Activated T-helper 1 cell treated with anti-CD3 and anti-CD28 coated beads, Interleukin-12 subunit alpha, Interleukin-12 subunit beta, Interleukin-2, Interleukin-4 antibody, amounts not matched to agents 30 ng/mL and 10 ng/mL and 1 ng/mL, durations not matched to agents 14 hours and 24 hours and 36 hours (primary cell): ENCODE measurements around the gene NOVA2. TPM values are rescaled to one million over a fixed set of nuclear protein-coding genes. Genes with fewer than 3 reads are reported as not detected.
A peak's percentile ranks its signal among the peaks of the same experiment; 100 is the strongest.

ENCODE experiments used
- DNase-seq: peaks from one replicate; pipeline ENCODE4 v3.0.0; 2021; ENCODE audit warnings: low spot score
- H3K27ac Mint-ChIP-seq: one replicate; pipeline ENCODE4 v1.8.0; 2021; ENCODE audit warnings: mild to moderate bottlenecking, mixed read lengths
- H3K27me3 Mint-ChIP-seq: one replicate; pipeline ENCODE4 v1.8.0; 2022; ENCODE audit warnings: mild to moderate bottlenecking, moderate library complexity, mixed read lengths; ENCODE audit not compliant: insufficient read depth
- H3K36me3 Mint-ChIP-seq: one replicate; pipeline ENCODE4 v1.8.0; 2021; ENCODE audit warnings: low read depth, mixed read lengths
- H3K4me1 Mint-ChIP-seq: one replicate; pipeline ENCODE4 v1.8.0; 2021; ENCODE audit warnings: low read depth, mixed read lengths
- H3K4me3 Mint-ChIP-seq: one replicate; pipeline ENCODE4 v1.8.0; 2021; ENCODE audit warnings: mild to moderate bottlenecking, moderate library complexity, mixed read lengths
- H3K9me3 Mint-ChIP-seq: one replicate; pipeline ENCODE4 v1.8.0; 2021; ENCODE audit warnings: mixed read lengths
- intact Hi-C: fragments of 100-400 bp; cut with micrococcal nuclease; formaldehyde crosslinking; loops from one replicate; pipeline ENCODE4 v1.15.1; 2024
- total RNA-seq: library from RNA; stranded (reverse); gene quantifications from 2 replicates; pipeline ENCODE4 v1.2.3, GENCODE V29; 2022

NOVA2 gene
- total RNA-seq, 1 donor from 2014 or later = not detected

DNA sequence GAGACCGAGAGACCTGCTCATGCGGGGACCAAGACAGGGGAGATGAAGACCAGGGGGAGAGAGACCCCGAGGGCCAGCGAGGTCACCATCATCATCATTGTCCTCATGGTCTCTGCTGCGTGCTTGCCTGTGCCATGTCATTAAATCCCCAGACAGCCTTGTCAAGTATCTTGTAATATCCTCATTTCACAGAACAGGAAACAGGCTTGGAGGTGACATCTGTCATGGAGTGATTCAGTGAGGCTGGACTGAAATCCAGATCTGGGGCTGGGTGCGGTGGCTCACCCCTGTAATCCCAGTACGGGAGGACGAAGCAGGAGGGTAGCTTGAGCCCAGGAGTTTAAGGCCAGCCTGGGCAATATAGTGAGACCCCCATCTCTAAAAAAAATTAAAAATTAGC lies 53.2 kb downstream of the NOVA2 start:
- no peaks in the 10 kb centered on the region for H3K36me3 Mint-ChIP-seq
- intact Hi-C loops = no loop called here
- H3K4me1 Mint-ChIP-seq = peaks cover 38% of the 10 kb centered on the region
- DNase-seq = no peak
- H3K9me3 Mint-ChIP-seq = no peaks in the 10 kb centered on the region
- peak overlapping the region; percentile 5 for H3K4me3 Mint-ChIP-seq
- peaks cover 9% of the 10 kb centered on the region for H3K27me3 Mint-ChIP-seq
- no peak overlapping the region for H3K27ac Mint-ChIP-seq

DNA sequence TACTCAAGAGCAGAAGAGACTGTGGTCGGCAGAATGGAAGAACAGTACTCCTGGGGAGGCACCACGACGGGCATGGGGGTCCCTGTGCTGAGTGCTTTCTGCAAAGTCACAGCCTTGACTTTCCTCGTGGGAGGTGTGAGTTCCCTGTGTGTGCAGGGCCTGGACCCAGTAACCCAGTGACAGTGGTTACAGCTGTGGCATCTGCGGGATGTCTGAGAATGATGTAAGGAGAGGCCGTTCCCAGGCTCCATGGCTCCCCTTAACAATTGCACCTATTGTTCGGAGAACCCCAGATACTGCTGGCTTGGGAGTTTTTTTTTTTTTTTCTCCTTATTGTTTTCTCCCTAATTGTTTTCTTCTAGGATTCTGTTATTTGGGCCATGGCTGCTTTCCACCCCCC lies 54.0 kb downstream of the NOVA2 start:
- Mint-ChIP-seq H3K27ac (no peak overlapping the region), H3K9me3 (no peaks in the 10 kb centered on the region), H3K4me3 (no peak overlapping the region), H3K27me3 (peaks cover 6% of the 10 kb centered on the region), H3K4me1 (peaks cover 38% of the 10 kb centered on the region), H3K36me3 (no peaks in the 10 kb centered on the region)
- intact Hi-C loops = no loop called here
- DNase-seq = no peak

DNA sequence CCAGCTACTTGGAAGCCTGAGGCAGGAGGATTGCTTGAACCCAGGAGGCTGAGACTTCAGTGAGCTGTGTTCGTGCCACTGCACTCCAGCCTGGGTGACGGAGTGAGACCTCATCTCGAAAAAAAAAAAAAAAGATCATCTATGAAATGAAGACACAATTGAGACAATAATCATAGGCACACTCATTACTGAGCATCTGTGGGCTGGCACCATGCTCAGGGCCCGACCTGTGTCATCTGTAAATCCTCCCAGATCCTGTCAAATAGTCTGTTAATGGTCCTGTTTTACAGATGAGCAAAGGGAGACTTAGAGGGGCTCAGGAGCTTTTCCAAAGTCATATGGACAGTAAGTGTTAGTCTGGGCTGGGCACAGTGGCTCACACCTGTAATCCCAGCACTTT lies 54.9 kb downstream of the NOVA2 start:
- no peaks in the 10 kb centered on the region for H3K9me3 Mint-ChIP-seq
- peak overlapping the region; percentile 15 for H3K4me3 Mint-ChIP-seq
- H3K4me1 Mint-ChIP-seq = peaks cover 38% of the 10 kb centered on the region
- H3K27me3 Mint-ChIP-seq = peaks cover 6% of the 10 kb centered on the region
- no peak for DNase-seq
- H3K27ac Mint-ChIP-seq = no peak overlapping the region
- intact Hi-C loops = no loop called here
- no peaks in the 10 kb centered on the region for H3K36me3 Mint-ChIP-seq

DNA sequence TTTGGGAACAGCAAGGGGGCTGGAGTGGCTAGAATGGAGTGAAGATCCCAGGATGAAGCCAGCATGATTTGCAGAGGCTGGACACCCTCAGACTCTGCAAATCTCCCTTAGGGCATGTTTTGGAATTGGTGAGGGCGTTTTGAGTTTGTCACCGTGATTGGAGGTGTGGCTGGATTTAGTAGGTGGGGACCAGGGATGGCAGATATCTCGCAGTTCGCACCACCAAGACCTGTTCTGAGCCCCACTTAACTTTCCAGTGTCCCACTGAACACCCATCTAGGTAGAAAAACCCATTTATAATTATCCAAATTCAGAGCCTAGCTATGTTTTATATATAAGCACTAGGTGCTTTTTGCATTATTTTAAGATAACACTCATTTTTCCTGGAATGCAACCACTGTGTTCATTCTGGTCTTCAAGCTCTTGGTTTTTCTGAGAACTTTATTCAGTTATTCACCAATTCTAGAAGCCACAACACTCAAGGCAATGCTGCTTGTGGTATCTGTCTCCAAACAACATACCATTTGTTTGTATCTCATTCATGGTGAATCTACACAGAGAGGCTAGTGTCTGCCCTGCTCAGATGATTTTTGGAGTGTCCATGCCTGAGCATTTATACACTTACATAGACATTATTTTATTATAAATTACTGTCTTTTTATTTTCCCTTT lies 56.1 kb downstream of the NOVA2 start:
- H3K27me3 Mint-ChIP-seq = peaks cover 9% of the 10 kb centered on the region
- intact Hi-C loops = no loop called here
- H3K4me1 Mint-ChIP-seq = peaks cover 38% of the 10 kb centered on the region
- peak overlapping the region; percentile 36 for H3K27ac Mint-ChIP-seq
- DNase-seq = peak; percentile 13
- no peak overlapping the region for H3K4me3 Mint-ChIP-seq
- H3K36me3 Mint-ChIP-seq = no peaks in the 10 kb centered on the region
- H3K9me3 Mint-ChIP-seq = no peaks in the 10 kb centered on the region

DNA sequence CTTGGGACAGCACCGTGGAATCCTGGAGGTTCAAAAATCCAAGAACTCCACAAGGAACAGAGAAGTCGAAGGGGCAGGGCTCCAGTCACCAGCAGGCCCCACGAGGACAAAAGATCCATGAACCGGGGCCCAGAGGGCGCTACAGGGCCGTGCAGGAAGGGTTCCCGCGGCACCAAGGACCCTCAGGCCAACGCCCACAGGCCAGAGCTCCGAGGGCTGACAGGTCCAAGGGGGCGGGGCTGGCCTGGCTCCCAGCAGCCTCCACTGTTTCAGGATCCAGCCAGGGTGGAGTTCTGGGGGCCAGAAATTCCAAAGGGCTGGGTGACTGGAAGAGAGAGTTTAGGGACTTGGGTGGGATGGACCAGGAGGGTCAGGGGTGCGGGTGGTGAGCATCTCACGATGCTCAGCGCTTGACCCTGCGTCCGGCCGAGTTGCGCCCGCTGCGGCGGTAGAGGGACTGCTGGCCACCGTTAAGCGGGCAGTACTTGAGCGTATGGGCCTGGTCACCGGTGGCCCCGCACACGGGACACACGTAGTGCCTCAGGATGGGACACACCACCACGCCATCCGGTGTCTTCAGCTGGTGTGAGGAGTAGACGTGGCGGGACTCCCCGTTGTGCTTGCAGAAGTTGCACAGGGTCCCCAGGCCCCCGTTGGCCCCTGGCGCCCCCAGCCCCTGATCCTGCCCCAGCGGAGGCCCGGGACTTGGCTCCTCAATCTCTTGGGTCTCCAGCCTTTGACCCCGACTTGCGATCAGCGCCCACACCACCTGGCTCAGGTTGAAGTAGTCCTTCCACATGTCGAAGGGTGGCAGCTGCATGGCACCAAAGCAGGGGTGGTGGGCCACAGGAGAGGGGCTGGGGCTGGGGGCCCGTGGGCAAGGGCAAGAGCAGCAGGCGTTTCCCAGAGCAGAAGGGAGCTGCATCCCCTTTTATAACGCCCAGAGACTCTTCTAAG lies 59.5 kb downstream of the NOVA2 start, which contains the start of gene NANOS2:
Gene NANOS2 (minus strand): TSS at position 905 of the 957 bp plus-strand sequence. CDS start 85 bp downstream, at position 820.
- intact Hi-C loops = no loop called here
- Mint-ChIP-seq H3K27me3 (peaks cover 14% of the 10 kb centered on the region), H3K36me3 (no peaks in the 10 kb centered on the region), H3K9me3 (no peaks in the 10 kb centered on the region), H3K4me3 (no peak within 1 kb of the TSS), H3K27ac (no peak within 1 kb of the TSS), H3K4me1 (peaks cover 22% of the 10 kb centered on the region)
- no peak for DNase-seq

DNA sequence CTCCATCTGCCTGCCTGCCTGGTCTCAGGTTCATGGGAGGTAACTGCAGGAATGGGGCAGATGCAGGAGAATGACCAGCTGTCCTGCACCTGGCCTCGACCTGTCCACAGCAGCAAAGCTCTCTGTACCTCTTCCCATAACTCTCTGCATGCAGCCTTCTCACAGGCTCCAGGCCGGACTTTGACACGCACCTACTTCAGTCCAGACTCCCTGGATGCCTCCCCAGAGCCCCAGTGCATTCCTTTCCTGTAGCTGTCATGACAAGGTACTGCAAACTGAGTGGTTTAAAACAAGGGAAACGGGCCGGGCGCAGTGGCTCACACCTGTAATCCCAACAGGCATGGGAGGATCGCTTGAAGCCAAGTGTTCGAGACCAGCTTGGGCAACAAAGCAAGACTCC lies 62.4 kb downstream of the NOVA2 start:
- peaks cover 12% of the 10 kb centered on the region for H3K27me3 Mint-ChIP-seq
- H3K27ac Mint-ChIP-seq = no peak overlapping the region
- H3K4me1 Mint-ChIP-seq = peaks cover 6% of the 10 kb centered on the region
- no peak for DNase-seq
- no peaks in the 10 kb centered on the region for H3K9me3 Mint-ChIP-seq
- no peaks in the 10 kb centered on the region for H3K36me3 Mint-ChIP-seq
- intact Hi-C loops = no loop called here
- no peak overlapping the region for H3K4me3 Mint-ChIP-seq

DNA sequence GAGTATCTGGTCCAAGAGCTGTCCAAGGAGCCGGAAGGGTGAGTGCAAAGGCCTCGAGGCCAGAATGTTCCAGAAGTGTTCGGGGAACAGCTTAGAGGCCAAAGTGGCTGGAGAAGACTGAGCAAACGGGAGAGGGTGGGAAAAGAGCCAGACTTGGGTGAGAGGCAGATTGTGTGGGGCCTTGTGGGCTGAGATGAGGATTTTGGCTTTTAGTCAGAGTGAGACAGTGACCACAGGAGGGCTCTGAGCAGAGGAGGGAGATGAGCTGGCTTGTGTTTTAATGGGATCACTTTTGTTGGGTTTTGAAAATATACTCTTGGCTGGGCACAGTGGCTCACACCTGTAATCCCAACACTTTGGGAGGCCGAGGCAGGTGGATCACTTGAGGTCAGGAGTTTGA lies 64.7 kb downstream of the NOVA2 start:
- peaks cover 4% of the 10 kb centered on the region for H3K4me1 Mint-ChIP-seq
- no peak overlapping the region for H3K4me3 Mint-ChIP-seq
- H3K9me3 Mint-ChIP-seq = no peaks in the 10 kb centered on the region
- no peak overlapping the region for H3K27ac Mint-ChIP-seq
- H3K27me3 Mint-ChIP-seq = peaks cover 12% of the 10 kb centered on the region
- DNase-seq = no peak
- no peaks in the 10 kb centered on the region for H3K36me3 Mint-ChIP-seq
- intact Hi-C loops = no loop called here

DNA sequence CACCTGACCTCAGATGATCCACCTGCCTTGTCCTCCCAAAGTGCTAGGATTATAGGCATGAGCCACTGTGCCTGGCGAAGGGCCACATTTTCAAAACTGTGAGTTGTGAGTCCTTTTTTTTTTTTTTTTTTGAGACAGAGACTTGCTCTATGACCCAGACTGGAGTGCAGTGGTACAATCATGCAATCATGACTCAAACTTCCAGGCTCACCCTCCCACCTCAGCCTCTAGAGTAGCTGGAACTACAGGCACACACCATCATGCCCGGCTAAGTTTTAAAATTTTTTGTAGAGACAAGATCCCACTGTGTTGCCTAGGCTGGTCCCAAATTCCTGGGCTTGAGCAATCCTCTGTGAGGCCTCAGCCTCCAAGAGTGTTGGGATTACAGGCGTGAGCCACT lies 67.4 kb downstream of the NOVA2 start:
- Mint-ChIP-seq H3K27ac (no peak overlapping the region), H3K4me3 (no peak overlapping the region), H3K4me1 (peaks cover 9% of the 10 kb centered on the region), H3K9me3 (no peaks in the 10 kb centered on the region), H3K36me3 (no peaks in the 10 kb centered on the region), H3K27me3 (peaks cover 2% of the 10 kb centered on the region)
- no peak for DNase-seq
- intact Hi-C loops = no loop called here

DNA sequence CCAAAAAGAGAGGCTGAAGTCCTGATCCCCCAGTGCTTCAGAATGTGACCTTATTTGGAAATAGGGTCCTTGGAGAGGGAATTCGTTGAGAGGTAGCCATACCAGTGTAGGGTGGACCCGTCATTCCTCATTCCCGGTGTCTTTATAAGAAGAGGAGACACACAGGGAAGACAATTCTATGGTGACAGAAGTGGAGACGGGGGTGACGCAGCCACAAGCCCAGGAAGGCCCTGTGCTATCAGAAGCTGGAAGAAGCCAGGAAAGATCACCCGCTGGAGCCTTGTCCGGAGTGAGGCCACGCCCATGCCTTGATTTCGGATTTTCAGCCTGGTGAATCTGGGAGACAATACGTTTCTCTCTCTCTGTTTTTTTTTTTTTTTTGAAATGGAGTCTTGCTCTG lies 68.7 kb downstream of the NOVA2 start:
- intact Hi-C loops = no loop called here

DNA sequence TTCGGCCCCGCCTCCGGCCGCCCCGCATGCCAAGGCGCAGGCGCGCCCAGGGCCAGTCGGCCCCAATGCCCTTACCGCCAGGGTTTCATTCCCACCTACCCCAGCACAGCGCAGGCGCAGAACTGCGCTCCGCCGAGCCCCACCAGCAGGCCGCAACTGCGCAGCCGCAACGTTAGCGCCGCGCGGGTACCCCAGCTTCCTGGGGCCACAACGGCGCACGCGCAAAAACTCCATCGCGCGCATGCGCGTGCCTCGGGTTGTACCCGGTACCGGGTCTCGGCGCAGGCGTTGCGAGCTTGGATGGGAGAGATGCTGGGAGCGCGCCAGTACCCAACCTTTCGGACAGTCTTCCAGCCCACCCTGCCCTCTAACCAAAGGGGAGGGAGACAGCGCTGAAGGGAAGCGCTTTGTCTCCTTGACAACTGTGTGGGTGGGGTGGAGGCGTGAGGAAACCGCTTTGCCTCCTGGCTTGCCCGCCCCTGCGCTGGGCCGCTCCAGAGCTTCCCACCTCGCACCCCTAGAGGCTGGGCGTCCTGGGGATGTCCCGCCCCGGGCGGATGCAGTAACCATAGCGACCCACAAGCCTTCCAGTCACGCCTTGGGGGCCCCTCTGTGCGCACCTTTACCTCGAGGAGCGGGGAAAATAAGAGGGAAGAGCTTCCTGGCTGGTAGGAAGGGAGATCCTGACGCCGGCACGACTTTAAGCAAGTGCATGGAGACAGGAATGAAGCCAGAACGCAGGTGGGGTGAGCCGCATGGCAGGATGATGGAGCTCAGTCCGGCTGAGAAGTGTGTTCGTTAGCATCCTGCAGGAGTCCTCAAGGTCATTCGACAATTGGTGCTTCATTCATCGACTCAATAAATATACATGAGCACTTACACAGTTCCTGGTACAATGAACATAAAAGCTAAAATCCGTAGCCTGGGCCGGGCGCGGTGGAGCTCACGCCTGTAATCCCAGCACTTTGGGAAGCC lies 70.7 kb downstream of the NOVA2 start:
- peak; percentile 100 for DNase-seq
- Mint-ChIP-seq H3K36me3 (peaks cover 9% of the 10 kb centered on the region), H3K27me3 (peaks cover 1% of the 10 kb centered on the region), H3K27ac (peak overlapping the region; percentile 80), H3K4me1 (peaks cover 16% of the 10 kb centered on the region), H3K4me3 (peak overlapping the region; percentile 88), H3K9me3 (no peaks in the 10 kb centered on the region)
- intact Hi-C loops = loop anchor here (1.0 to 5.0 kb wide), 8 partner anchors 17 to 726 kb away; partner anchors contain the start of genes BLOC1S3, CCDC61, IRF2BP1 and SIX5

More for the DNA sequence above, 68.7 kb downstream of the NOVA2 start:
- Mint-ChIP-seq H3K4me3 (no peak overlapping the region), H3K36me3 (peaks cover 2% of the 10 kb centered on the region), H3K27me3 (peaks cover 1% of the 10 kb centered on the region), H3K27ac (no peak overlapping the region), H3K4me1 (peaks cover 18% of the 10 kb centered on the region), H3K9me3 (no peaks in the 10 kb centered on the region)
- no peak for DNase-seq

DNA sequence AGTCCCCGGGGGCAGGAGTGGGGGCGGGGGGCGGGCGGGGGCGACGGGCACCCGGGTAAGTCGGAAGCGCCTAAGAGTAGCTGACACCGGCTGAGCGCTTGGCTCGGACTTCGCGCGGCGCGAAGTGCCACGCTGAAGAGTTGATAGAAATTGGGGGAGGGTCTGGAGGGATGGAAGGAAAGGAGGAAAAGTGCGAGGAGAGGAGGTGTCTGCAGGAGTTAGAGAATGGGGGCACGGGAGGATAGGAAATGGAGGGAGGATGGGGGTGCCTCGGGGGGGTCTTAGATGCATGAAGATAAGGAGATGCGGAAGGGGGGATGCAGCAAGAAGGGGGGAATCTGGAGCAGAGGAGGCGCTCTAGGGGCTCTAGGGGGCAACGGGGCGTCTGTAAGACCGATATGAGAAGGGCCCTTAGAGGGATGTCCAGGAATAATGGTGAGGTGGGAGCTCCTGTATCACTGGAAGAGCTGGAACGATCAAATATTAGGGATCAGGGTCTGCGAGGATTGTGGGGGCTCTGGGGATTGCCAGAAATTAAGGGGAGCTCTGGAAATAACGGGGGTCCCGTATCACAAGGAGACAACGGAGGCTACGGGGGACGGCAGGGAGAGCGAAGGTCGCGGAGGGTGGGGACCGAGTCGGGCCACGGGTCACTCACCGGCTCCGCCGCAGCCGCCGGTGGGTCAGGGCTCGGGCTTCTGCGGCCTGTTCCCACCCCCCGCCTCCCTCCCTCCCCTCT lies 71.6 kb downstream of the NOVA2 start, which contains the start of gene MYPOP:
Gene MYPOP (minus strand): TSS at position 702 of the 739 bp plus-strand sequence. CDS start 840 bp downstream, outside the sequence.
- Mint-ChIP-seq H3K4me1 (peaks cover 16% of the 10 kb centered on the region), H3K27me3 (peaks cover 1% of the 10 kb centered on the region), H3K9me3 (no peaks in the 10 kb centered on the region), H3K27ac (peak within 1 kb of the TSS; percentile 92), H3K4me3 (peak within 1 kb of the TSS; percentile 88), H3K36me3 (peaks cover 9% of the 10 kb centered on the region)
- intact Hi-C loops = loop anchor here (1.0 to 5.0 kb wide), 8 partner anchors 16 to 725 kb away; partner anchors contain the start of genes BLOC1S3, CCDC61, IRF2BP1 and SIX5
- no peak for DNase-seq
